GM18511 (cell line): Measurements from ENCODE around the gene ZNF428.
A peak's percentile ranks its signal among the peaks of the same experiment; 100 is the strongest.
"Not testable (repeated sequence)": the region's sequence is repeated elsewhere in the genome, so short reads cannot be mapped to it uniquely, and the experiment has no call there.

Experiments
- ATAC-seq: cut with Tn5 transposase; IDR thresholded peaks from one replicate; pipeline ENCODE4 v1.9.1; 2021; ENCODE audit warnings: mild to moderate bottlenecking, moderate library complexity; ENCODE audit not compliant: unreplicated experiment

Gene ZNF428

DNA sequence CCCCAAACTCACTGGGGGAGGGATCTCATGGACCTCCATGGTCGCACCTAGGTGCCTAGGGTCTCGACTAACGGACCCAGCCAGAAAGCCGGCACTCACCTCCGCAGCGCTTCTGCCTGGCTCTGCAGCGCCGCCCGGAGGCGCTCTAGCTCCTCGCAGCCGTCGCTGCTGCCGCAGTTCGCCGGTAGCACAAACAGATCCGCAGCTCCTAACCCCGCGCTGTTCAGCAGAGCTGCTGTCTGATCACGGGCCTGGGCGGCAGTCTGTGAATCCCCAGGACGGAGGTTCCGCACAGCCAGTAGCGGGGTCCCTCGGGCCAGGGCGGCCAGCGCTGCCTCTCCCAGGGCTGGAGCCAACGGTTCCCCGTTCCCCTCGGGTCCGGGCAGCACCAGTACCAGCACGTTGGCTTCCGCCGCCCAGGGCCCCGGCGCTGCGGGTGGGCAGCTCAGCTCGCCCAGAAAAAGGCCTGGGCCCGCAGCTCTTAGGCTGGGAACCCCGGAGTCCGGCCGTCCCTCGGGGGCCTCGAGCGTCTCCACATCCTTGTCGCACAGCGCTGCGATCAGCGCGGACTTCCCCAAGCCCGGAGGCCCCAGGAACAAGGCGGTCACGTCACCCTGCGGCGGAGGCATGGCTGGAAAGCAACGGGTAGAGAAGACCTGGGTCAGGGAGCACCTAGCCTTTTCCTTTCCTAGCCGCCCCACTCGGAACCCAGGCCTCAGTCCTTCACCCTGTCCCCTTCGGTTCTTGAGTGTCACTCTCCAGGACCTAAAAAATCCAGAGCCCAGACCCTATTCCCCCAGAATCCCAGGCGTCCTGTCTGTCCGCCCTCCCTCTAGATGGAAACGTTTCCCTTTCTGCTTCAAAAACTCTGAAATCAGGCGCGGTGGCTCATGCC lies 24.5 kb downstream of the ZNF428 start:
- peak; percentile 35 for ATAC-seq

DNA sequence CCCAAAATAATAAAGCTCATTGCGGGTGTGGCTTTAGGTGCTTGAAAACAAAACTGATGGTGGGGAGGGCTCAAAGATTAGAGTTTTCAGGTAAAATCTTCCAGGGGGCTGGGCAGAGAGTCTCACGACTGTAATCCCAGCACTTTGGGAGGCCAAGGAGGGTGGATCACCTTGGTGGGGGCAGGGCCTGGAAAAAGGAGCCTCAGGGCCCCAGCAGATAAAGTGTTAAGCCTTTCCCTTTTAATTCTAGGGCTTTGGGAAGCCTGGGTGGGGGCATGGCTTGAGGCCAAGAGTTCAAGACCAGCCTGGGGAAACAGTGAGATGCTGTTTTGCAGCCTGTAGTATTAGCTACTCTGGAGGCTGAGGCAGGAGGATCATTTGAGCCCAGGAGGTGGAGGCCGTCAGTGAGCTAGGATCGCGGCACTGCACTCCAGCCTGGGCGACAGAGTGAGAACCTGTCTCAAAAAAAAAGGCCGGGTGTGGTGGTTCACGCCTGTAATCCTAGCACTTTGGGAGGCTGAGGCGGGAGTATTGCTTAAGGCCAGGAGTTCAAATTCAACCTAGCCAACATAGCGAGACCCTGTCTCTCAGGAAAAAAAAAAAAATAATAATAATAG lies 25.2 kb downstream of the ZNF428 start:
- ATAC-seq: no peak

DNA sequence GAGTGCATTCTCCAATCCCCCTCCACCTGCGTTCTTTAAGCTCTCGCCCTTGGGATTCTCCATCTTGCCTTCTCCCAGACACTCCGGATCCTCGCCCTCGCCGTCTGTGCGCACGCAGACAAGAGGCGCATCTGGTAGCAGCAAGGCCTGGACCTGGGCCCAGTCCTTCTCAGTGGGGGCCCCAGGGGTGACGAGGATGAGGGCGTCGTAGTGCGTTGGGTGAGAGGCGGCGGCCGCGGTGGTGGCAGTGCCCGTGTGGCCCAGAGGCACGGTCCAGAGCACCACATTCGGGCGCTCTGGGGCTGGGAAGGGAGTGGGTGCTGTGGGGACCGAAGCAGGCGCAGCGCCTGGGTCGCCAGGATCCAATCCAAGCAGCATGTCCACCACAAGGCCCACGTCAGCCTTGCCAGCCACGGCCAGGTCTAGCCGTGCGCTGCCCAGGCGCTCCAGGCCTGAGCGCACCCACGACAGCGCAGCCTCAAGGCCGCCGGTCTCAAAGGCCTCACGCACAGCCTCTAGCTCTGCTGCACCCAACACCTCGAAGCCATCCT lies 26.6 kb downstream of the ZNF428 start:
- no peak for ATAC-seq

DNA sequence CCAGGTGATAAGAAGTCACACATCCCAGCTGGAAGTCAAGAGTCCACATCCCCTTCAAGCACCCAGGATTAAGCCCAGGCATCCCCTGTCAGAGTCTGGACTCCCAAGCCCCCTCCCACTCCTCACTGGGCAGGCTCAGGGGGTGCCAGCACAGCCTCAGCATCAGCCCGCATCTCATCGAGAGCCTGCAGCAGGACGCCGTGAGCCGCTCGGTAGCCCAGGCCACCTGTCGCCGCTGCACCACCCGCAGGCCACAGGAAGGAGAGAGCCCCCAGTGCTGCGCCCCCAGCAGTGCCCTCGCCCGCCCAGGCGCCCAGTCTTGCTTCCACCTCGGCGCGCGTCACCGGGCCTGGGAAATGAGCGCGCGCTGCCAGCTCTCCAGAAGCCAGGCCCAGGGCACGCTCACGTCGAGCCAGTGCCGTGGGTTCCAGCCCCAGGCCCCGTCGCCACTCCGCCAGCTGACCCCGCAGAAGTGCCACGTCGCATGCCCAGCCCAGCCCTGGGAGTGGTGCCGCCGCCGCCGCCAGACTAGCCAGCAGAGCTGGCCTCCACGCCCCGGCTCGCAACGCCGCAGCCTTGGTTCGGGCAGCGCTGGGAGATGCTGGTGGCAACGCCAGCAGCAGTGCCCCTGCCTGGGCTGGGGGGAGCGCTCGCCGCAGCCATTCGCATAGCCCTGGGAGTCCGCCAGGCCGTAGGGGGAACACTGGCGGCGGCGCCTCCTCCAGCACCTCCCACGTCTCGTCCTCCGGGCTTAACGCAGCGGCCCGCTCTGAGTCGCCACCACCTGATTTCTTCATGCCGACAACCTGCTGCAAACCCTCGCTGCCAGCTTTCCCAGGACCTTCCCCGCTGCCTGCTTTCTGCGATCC lies 27.3 kb downstream of the ZNF428 start:
- ATAC-seq: no peak

DNA sequence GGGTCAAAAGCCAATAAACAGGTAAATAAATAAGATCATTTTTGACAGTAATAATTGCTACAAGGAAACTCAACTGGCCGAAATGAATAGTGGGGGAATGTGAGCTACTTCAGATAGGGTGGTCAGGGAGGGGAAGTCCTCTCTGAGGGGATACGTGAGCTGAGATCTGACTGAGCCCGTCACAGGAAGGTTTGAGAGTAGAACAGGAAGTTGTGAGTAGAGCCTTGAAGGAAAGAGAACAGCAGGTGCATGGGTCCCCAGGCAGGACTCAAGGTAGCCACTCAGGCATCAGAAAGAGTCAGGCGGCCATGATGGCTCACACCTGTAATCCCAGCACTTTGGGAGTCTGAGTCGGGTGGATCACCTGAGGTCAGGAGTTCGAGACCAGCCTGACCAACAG lies 29.8 kb downstream of the ZNF428 start:
- no peak for ATAC-seq

DNA sequence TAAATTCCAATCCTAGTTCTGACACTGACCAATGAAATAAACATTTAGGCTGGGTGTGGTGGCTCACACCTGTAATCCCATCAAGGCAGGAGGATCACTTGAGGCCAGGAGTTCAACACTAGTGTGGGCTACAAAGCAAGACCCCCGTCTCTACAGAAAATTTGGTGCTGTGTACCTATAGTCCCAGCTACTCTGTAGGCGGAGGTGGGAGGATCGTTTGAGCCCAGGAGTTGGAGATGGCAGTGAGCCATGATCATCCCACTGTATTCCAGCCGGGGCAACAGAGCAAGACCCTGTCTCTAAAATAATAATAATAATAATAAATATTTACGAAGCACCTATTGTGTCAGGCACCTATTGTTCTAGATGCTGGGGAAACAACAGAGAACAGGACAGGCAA lies 30.2 kb downstream of the ZNF428 start:
- no peak for ATAC-seq

DNA sequence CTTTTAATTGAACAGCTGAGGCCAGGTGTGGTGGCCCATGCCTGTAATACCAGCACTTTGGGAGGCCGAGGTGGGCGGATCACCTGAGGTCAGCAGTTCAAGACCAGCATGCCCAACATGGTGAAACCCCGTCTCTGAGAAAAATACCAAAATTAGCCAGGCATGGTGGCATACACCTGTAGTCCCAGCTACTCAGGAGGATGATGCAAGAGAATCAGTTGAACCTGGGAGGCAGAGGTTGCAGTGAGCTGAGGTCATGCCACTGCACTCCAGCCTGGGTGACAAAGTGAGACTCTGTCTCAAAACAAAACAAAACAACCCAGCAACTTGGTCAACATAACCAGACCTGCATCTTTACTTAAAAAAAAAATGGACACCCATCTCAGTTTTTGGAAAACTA lies 32.4 kb downstream of the ZNF428 start:
- not testable (repeated sequence) for ATAC-seq

DNA sequence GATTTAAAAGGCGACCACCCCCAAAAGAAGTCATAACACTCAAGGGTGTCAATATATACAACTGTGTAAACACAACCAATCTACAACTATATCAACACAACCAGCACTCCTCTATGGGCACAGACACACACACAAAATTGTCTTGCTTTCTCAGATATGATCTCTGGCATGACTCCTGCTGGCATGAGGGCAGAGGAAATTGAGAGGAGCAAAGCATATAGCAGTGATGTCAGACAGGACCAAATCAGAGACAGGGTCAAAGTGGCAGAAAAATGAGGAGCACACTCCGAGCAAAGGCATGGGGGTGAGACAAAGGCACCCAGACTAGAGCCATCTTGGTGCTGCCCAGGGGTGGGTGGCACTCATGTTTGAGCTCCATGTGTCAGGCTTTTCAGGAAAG lies 33.1 kb downstream of the ZNF428 start:
- no peak for ATAC-seq

DNA sequence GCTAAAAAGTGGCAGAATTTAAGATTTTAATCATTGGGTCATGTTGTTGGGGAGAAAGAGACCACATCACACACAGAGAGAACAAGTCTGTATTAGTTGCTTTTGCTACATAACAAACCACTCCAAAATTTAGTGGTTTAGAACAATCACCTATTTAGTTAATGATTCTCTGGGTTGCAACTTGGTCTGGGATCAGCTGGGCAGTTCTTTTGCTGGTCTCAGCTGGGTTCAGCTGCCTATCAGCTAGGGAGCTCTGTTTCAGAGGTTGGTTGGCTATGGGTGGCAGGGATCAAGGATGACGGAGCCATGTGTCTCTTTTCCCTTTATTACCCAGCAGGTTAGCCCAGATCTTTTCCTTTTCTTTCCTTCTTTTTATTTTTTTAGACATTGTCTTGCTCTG lies 34.9 kb downstream of the ZNF428 start:
- ATAC-seq: no peak

DNA sequence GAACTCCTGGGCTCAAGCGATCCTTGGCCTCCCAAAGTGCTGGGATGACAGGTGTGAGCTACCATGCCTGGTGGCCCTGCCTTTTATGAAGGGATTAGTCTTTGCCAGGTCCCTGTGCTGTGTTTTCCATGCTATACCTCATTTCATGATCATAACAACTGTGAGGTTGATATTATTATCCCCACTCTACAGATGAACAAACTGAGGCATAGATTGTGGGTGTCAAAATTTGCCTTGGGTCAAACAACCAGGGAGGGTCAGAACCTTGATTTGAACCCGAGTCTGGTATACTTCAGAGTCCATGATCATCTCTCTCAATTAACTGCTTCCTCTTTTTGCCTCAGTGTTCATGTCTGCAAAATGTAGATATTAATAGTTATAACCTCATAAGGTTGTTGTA lies 36.9 kb downstream of the ZNF428 start:
- ATAC-seq: no peak

DNA sequence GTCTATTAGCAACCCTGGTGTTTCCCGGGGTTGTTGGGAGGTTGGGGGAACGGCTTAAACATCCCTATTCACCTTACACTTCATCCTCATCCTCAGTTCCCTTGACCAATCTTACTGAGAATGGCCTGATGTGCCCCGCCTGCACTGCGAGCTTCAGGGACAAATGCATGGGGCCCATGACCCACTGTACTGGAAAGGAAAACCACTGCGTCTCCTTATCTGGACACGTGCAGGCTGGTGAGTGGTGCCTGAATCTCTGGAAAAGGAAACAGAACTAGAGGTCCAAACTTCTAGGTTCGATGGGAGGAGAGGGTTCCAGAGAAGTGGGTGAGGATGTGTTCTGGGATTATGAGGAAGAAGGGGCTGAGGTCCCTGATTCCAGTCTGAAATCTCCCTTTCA lies 38.0 kb downstream of the ZNF428 start:
- no peak for ATAC-seq

DNA sequence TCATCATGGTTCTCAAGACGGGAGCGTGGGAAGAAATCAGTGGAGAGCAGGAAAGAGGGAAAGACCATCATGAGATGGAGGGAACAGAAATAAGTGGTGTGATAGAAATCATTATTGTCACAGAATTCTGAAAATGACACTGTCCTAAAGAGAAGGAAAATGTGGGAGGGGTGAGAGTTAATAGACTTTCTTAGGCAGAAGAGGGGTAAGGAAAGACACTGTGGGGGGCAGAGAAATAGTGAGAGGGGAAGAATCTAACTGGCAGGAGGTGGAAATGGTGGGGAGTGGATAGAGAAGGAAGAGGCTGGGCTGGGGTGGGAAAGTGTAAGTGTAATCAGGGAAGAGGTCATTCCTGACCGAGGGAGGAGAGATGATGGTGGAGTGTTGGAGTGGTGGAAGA lies 40.6 kb downstream of the ZNF428 start:
- no peak for ATAC-seq

DNA sequence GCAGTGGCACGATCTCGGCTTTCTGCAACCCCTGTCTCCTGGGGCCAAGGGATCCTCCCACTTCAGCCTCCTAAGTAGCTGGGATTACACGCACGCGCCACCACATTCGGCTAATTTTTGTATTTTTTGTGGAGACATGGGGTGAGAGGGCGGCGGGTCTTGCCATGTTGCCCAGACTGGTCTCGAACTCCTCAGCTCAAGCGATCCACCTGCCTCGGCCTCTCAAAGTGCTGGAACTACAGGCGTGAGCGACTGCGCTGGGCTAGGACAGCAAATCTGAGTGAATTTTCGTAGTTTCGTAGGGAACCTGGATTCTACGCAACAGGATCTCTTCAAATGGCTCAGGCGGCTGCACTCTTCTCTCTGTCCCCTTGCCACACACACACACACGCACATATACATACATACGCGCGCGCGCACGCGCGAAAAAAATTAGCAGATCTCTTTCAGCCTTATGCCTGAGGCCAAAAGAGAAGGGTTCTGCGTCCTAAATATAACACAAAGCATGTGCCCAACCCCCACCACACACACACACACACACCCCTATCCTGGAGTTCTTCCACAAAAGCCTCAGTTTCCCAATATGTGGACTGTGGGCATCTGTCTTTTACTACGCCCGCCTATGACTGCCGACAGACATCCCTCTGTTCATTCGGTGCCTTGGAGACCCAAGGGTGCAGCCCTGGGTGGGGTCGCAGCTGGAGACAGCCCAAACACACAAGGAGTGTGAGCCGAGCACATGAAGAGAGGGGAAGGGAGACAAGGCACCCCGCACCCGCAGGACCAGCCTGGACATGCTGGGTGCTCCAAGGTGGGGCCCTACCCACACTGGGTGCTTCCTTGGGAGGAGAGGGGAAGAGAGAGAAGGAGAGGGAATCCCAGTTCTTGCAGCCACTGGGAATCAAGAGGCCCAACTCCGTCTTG lies 43.2 kb downstream of the ZNF428 start:
- peak; percentile 7 for ATAC-seq

DNA sequence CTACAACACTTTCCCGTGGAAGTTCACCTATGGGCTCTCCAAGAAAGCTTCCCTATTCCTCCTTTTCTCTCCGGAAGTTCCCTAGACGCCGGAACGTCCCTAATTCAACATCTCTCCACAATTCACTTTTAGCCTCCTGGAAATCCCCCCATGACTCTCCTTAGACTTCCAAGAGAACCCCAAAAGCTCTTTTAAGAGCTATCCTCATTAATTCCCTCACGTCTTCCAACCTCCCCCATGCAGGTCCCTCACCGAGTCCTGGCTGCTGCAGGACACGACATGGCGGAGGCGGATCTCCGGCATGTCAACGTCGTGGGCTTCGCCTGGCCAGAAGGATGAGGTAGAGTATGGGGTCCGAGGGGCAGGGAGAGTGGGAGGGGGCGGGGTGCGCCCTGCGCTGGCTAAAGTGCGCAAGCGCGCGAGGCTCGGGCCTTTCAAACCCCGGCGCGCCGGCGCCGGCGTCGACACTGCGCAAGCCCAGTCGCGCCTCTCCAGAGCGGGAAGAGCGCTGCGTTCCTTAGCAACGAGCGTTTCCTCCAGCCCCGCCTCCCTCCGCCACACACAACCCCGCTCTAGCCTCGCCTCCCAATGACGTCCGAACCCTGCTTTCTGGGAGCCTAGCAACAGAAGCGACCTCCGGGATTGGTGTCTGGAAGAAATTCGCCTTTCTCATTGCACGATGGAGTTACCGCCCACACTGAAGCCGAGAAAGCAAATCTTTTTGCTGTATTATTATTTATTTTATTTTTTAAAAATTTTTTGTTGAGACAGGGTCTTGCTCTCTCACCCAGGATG lies 44.1 kb downstream of the ZNF428 start, which contains the start of the genes PINLYP and XRCC1:
PINLYP (plus strand) TSS at position 646 of the 795 bp plus-strand sequence. CDS start 1,391 bp downstream, outside the sequence.
XRCC1 (minus strand) TSS at position 372 of the 795 bp plus-strand sequence; CDS start at position 303, 69 bp downstream.
- ATAC-seq: peak; percentile 98

DNA sequence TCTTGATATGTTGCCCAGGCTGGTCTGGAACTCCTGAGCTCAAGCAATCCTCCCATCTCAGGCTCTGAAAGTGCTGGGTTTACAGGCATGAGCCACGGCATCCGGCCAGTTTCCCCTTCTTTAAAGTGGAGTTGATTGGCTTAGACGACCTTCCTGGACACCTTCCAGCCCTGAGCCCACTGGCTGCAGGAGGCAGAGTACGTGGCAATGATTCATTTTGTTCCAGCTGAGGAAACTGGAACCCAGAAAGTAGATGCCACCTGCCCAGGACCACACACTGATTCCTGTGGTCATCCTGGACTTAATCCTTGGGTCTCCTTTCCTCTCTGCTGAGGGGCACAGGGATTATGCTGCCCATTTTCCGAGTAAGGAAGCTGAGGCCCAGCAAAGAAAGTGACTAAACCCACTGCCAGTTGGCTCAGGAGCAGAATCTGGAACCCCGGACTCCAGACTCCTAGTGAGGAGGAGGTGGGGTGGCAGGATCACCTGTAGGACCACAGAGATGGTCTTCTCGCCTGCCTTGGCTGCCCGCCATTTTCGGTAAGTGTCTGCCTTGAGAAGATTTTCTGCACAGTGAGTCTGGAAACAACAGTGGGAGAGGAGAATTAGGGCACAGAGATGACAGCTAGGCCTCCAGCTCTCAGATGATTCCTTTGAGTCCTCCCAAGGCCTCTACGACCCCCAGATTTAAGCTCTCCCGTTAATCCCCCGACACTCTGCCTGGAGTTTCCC lies 44.8 kb downstream of the ZNF428 start:
- ATAC-seq: no peak

DNA sequence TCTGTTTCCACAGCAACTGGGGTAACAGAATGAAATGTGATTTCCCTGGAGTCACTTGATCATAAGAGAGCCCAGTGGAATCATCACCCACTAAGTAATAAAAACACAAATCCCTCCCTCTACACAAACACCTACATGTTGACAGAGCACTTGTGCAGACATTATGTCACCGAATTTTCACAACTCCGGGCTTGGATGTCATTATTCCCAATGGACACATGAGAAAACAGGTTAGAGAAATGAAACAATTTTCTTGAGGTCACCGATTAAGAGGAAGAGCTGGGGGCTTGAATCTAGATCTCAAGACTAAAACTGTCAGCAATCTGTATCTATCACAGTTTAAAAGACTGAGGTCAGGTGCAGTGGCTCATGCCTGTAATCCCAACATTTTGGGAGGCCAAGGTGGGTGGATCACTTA lies 47.2 kb downstream of the ZNF428 start:
- ATAC-seq: no peak

DNA sequence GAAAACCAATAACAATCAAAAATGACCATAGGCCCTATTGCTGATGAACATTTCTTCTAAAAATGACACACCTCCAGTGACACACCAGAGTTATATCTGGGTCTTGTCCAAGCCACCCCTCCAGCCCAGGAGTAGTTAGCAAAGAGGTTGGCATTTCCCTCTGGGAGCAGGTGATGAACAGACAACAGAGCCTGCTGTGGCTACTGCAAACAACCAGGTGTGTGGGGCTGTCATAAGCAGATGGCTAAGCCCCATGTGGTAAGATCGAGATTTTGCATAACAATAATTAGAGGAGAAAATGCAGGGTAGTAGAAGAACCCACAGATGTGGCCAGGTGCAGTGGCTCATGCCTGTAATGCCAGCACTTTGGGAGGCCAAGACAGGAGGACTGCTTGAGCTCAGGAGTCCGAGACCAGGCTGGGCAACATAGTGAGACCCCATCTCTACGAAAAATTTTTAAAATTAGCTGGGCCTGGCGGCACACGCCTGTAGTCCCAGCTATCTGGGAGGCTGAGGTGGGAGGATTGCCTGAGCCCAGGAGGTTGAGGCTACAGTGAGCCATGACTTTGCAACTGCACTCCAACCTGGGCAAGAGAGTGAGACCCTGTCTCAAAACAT lies 49.1 kb downstream of the ZNF428 start:
- ATAC-seq: no peak

DNA sequence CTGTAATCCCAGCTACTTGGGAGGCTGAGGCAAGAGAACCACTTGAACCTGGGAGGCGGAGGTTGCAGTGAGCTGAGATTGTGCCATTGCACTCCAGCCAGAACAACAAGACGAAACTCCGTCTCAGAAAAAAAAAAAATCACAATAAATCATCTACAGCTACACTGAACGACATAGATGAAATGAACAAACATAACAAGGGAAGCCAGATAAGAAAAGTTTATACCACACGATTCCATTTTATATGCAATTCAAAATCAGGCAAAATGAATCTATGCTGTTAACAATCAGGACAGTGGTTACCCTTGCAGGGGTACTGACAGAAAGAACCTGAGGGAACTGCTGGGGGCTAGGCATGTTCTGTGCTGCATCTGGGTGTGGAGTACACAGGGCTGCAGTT lies 49.8 kb downstream of the ZNF428 start:
- ATAC-seq: no peak
